Neural progenitor cell (in vitro differentiated cells): ENCODE results near the gene PIGN.

Experiments used
- EZH2 ChIP-seq: fragments of 200-600 bp; sonication (generic); IDR thresholded peaks from 2 replicates; pipeline ENCODE4 v1.6.1; 2017; ENCODE audit warnings: antibody characterized with exemption, mild to moderate bottlenecking, moderate library complexity
- TF ChIP-seq, protein P1 (sequence below): fragments of 200-600 bp; sonication (generic); IDR thresholded peaks from 2 replicates; pipeline ENCODE4 v1.5.1; 2017; ENCODE audit warnings: antibody characterized with exemption, mild to moderate bottlenecking

DNA sequence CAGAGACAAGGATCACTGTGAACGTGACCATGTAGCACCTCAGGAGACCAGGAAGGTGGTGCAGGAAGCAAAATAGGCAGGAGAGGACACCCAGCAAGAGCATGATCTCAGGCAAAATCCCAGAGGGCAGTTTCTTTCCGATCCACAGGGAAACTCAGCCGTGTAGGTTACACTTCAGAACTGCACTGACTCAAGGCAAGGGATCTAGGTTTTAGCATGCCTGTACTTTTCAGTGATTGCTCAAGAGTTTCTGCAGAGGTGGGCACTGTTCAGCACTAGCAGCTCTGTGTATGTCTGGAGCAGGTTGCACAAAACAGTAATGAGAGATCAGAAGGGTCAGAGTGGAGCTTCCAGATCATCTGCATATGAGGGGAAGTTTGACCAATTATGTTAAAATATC is 177.3 kb downstream of the PIGN start:
- TF ChIP-seq, protein P1, sequence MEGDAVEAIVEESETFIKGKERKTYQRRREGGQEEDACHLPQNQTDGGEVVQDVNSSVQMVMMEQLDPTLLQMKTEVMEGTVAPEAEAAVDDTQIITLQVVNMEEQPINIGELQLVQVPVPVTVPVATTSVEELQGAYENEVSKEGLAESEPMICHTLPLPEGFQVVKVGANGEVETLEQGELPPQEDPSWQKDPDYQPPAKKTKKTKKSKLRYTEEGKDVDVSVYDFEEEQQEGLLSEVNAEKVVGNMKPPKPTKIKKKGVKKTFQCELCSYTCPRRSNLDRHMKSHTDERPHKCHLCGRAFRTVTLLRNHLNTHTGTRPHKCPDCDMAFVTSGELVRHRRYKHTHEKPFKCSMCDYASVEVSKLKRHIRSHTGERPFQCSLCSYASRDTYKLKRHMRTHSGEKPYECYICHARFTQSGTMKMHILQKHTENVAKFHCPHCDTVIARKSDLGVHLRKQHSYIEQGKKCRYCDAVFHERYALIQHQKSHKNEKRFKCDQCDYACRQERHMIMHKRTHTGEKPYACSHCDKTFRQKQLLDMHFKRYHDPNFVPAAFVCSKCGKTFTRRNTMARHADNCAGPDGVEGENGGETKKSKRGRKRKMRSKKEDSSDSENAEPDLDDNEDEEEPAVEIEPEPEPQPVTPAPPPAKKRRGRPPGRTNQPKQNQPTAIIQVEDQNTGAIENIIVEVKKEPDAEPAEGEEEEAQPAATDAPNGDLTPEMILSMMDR: no peak
- no peak for TF ChIP-seq EZH2
